Right lobe of liver (tissue), 6 donors: ENCODE results near the gene KLLN. TPM values are rescaled to one million over a fixed set of nuclear protein-coding genes. Genes with fewer than 3 reads are reported as not detected.

Experiments
- ATAC-seq, 4 donors: fragments of 200-7000 bp; cut with Tn5 transposase; one replicate each; pipeline ENCODE4 v1.9.1; 2020; ENCODE audit warnings: mild to moderate bottlenecking in 4 of 4, moderate library complexity in 4 of 4
- DNase-seq, 3 donors: peaks; one replicate each; pipeline ENCODE4 v3.0.0-alpha.2; 2020
- H3K27ac ChIP-seq, 3 donors: fragments of 200-600 bp; one replicate each; pipeline ENCODE4 v1.8.0; 2022
- H3K27me3 ChIP-seq, 2 donors: fragments of 200-600 bp; one replicate each; pipeline ENCODE4 v1.8.0; 2022
- H3K36me3 ChIP-seq, 4 donors: fragments of 200-600 bp; sonication (generic) in 1 of 4; one replicate each; pipeline versions ENCODE4 v1.5.1 to v1.8.0; 2017 to 2022; ENCODE audit warnings: control low read depth in 1 of 4
- H3K4me1 ChIP-seq, 4 donors: fragments of 200-600 bp; sonication (generic) in 1 of 4; one replicate each; pipeline versions ENCODE4 v1.5.1 to v1.8.0; 2017 to 2022; ENCODE audit warnings: control low read depth in 1 of 4
- H3K4me3 ChIP-seq, 3 donors: fragments of 200-600 bp; one replicate each; pipeline ENCODE4 v1.8.0; 2022
- H3K9me3 ChIP-seq, 4 donors: fragments of 200-600 bp; sonication (generic) in 1 of 4; one replicate each; pipeline versions ENCODE4 v1.5.1 to v1.8.0; 2017 to 2022; ENCODE audit warnings: control low read depth in 1 of 4
- POLR2A ChIP-seq: fragments of 450-650 bp; IDR thresholded peaks from one replicate; pipeline ENCODE4 v1.6.1; 2017; ENCODE audit warnings: antibody characterized with exemption, mild to moderate bottlenecking
- WGBS: methylation state at CpG from one replicate; pipeline ENCODE4 v1.1.6; 2018; ENCODE audit warnings: low coverage, low lambda C conversion rate; ENCODE audit not compliant: insufficient coverage; ENCODE audit errors: missing lambda C conversion rate; 5-methylcytosine and 5-hydroxymethylcytosine counted together
- intact Hi-C, 2 donors: fragments of 100-400 bp; cut with DNase I; formaldehyde crosslinking; loops; one replicate each; pipeline versions ENCODE4 v1.11.2 to v1.14.1; 2022
- small RNA-seq, 2 experiments: library from RNA; depleted of rRNA; stranded (forward); fragments of <200 nt; gene quantifications; one replicate each; pipeline ENCODE3, GENCODE V24; 2016
- total RNA-seq, 6 experiments: library from RNA; depleted of rRNA in 2 of 6; stranded (reverse); fragments of >200 nt in 2 of 6; fragmentation: NEBNext Ultra II Directional in 3 of 6; extraction: Animal tissue kit (Norgen Biotek cat#: 25700) in 3 of 6; gene quantifications; one replicate each; pipeline versions ENCODE4 v1.1.0 to v1.2.4, GENCODE V29; 2016 to 2023
- TF ChIP-seq, protein P1 (sequence below), 4 donors: fragments of 200-600 bp in 3 of 4; fragments of 450-650 bp in 1 of 4; IDR thresholded peaks; one replicate each; pipeline versions ENCODE4 v1.5.1 to v1.8.0; 2016 to 2022; ENCODE audit warnings: antibody characterized with exemption in 4 of 4, mild to moderate bottlenecking in 2 of 4
- donor health status: DM: no; HTN: yes; CAD: no.
- donor health status: DM: no; HTN: no; CAD: no.
- donor health status: DM: no; HTN: no; CAD: no.
- donor health status: DM: no; HTN: yes; CAD: no.
- donor health status: DM: no; HTN: yes; CAD: no.

Gene KLLN
- total RNA-seq, 6 experiments from 2014 or later = 0.24 to 0.53 (median 0.34) TPM; not detected in 1

DNA sequence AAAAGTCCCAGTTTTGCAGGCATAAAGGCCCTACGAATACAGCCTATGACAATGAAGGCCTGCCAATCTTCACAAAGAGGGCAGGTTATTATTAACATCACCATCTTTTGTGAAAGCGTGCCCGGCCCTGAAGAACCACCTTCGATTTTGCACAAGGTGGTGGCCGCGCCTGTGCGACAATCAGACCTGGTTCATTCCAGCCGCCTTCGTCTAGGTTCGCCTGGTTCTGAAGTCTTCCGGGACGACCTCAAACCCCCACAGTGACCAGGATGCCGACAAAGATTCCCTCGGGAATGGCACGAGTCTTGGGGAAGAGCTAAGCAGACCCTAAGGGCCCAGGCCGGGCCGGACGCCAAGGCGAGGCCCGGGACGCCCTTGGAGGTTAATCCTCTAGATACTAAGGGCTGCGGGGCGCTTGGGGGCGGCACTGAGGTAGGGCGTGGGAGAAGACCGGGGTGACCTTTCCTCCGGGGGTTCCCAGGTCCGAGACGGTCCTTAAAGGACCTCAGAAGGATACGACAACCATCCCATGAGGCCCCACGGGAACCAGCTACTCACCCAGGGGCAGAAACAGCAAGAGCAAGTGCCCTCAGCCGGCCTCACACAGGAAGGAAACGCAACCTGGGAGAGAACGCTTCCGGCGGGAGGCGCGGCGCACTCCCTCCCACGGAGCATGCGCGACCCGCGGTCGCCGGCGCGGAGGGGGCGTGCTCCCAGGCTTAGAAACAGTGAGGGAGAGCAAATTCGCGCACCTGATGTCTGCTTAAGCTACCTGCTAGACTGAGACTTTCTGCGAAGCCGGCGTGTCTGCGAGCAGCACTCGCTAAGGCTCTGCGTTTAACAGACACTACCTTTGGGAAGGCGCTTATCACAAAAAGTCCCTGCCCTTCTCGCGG is 45.5 kb downstream of the KLLN start, which contains the start of gene ATAD1:
Gene ATAD1 (minus strand): TSS at position 618 of the 896 bp plus-strand sequence. CDS start 3,627 bp downstream, outside the sequence.
- Histone ChIP-seq H3K27me3 (no peaks in the 10 kb centered on the region), H3K4me3 (peak within 1 kb of the TSS; percentile 62 to 78 (median 74)), H3K4me1 (no peaks in the 10 kb centered on the region), H3K27ac (peak within 1 kb of the TSS; percentile 68 to 79 (median 74)), H3K9me3 (no peaks in the 10 kb centered on the region), H3K36me3 (no peaks in the 10 kb centered on the region)
- TF ChIP-seq, protein P1, sequence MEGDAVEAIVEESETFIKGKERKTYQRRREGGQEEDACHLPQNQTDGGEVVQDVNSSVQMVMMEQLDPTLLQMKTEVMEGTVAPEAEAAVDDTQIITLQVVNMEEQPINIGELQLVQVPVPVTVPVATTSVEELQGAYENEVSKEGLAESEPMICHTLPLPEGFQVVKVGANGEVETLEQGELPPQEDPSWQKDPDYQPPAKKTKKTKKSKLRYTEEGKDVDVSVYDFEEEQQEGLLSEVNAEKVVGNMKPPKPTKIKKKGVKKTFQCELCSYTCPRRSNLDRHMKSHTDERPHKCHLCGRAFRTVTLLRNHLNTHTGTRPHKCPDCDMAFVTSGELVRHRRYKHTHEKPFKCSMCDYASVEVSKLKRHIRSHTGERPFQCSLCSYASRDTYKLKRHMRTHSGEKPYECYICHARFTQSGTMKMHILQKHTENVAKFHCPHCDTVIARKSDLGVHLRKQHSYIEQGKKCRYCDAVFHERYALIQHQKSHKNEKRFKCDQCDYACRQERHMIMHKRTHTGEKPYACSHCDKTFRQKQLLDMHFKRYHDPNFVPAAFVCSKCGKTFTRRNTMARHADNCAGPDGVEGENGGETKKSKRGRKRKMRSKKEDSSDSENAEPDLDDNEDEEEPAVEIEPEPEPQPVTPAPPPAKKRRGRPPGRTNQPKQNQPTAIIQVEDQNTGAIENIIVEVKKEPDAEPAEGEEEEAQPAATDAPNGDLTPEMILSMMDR (IDR thresholded peaks at IDR 0.05) = peak in 3 of 4 donors; percentile 23 to 30 (median 30)
- peak; percentile 68 for TF ChIP-seq POLR2A
- intact Hi-C loops = no loop called here
- peak; percentile 98 to 99 (median 98) for ATAC-seq
- peak; percentile 85 to 90 (median 88) for DNase-seq
- WGBS = 0% methylated on average over 16 of the region's 60 CpGs

DNA sequence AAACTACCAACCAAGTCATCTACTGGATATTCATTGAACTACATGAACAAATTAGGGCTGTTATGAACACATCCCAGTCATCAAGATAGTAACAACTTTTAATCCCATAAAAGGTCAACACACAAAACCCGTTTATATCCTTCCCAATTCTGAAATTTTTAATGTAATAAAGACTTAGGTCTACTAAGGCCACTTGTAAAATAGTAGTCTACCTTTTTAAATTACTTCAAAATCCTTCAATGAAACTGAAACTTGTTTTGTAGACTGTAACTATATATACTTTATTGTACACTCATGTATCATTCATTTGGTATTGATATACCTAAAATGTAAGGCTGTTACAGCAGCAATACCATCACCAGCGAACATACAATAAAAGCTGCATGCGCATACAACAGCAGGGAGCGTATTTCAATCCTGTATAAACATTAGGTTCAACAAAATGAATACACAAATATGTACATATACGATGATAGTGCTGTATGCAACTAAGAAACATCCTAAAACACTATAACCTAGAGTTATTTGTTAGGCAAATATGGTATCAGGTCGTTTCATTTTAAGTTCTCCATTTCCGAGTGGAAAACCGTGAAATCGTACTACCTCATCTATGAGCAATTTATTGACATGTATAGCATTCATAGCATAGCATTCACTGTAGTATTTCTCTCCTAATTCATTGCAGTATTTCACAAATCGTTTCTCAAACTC is 46.3 kb downstream of the KLLN start:
- H3K27ac ChIP-seq = peak overlapping the region in 2 of 3 donors; percentile 68 to 74
- TF ChIP-seq POLR2A = no peak
- TF ChIP-seq, protein P1 (IDR thresholded peaks at IDR 0.05) = no peak
- WGBS = 19% methylated on average over 10 of the region's 10 CpGs
- H3K27me3 ChIP-seq = no peaks in the 10 kb centered on the region
- peaks cover 0 to 4% (median 0%) of the 10 kb centered on the region in 4 donors for H3K36me3 ChIP-seq
- intact Hi-C loops = no loop called here
- H3K4me1 ChIP-seq = no peaks in the 10 kb centered on the region
- ATAC-seq = no peak
- H3K9me3 ChIP-seq = no peaks in the 10 kb centered on the region
- peak overlapping the region; percentile 62 to 78 (median 74) for H3K4me3 ChIP-seq
- DNase-seq = no peak

DNA sequence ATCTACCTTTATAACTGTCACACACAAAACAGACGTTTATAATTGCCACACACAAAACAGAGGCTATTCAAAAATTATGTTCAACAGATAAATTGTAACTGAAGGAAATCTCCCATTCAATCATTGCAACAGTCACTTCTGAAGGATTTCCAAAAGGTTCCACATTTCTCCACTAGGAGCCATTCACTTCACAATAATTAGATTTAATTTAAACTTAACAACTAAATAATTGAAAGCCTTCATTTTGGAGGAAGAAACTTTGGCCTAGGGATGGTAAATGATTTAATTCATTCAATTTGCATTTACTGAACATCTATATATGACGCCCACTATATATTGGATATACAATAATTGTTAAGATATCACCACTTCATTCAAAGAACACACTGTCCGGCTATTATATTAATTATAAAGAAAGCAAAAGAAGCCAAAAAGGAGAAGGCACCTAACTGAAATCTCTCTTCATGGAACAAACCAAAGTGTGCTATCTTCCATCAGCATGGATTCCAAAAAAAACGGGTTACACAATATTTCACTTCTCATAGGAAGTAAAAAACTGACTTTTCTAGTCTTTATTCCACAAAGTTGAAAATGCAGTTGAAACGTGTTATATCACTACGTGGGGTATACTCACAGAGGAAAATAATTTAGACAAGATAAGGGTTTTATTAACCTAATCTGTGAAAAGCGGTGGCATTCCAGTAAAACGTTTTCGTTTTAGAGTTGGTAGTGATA is 47.0 kb downstream of the KLLN start:
- Histone ChIP-seq H3K36me3 (peaks cover 0 to 4% (median 0%) of the 10 kb centered on the region in 4 donors), H3K9me3 (no peaks in the 10 kb centered on the region), H3K27me3 (no peaks in the 10 kb centered on the region), H3K27ac (no peak overlapping the region), H3K4me3 (peak overlapping the region in 2 of 3 donors; percentile 74 to 78), H3K4me1 (no peaks in the 10 kb centered on the region)
- no peak for ATAC-seq
- DNase-seq = no peak
- TF ChIP-seq POLR2A = no peak
- TF ChIP-seq, protein P1 (IDR thresholded peaks at IDR 0.05) = peak in 1 of 4 donors; percentile 11
- 62% methylated on average over 9 of the region's 9 CpGs for WGBS
- intact Hi-C loops = no loop called here

Small RNA genes within 50 kb of the gene (small RNA-seq; reads per million reads assigned to genes)
- gene RN7SL78P = 0 reads per million in 2 experiments

Other genes starting within 250 kb of the KLLN start
- gene PAPSS2, start 203.7 kb downstream of the KLLN start, total RNA-seq = 100 to 1,000 TPM in 4 of 6 experiments, 10 to 100 TPM in 2; 65.3 to 158 (median 105) TPM
- gene ATAD1, start 45.3 kb downstream of the KLLN start, total RNA-seq = 10 to 100 TPM; 17.4 to 24.2 (median 22.3) TPM
- gene PTEN, start 92 bp upstream of the KLLN start, total RNA-seq = 10 to 100 TPM; 37.5 to 73.7 (median 50.4) TPM